GM19468 (cell line): ENCODE data around the gene OR10G7.

Experiments
- ATAC-seq: cut with Tn5 transposase; IDR thresholded peaks from one replicate; pipeline ENCODE4 v1.9.1; 2021; ENCODE audit warnings: mild to moderate bottlenecking, moderate library complexity, moderate number of reproducible peaks; ENCODE audit not compliant: unreplicated experiment; ENCODE audit errors: extremely low read depth

OR10G7 gene, protein sequence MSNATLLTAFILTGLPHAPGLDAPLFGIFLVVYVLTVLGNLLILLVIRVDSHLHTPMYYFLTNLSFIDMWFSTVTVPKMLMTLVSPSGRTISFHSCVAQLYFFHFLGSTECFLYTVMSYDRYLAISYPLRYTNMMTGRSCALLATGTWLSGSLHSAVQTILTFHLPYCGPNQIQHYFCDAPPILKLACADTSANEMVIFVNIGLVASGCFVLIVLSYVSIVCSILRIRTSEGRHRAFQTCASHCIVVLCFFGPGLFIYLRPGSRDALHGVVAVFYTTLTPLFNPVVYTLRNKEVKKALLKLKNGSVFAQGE

GRCh38 chr11:124041254-124041653 lies at the start of gene OR10G7:
OR10G7 (minus strand) TSS chr11:124041325; CDS start chr11:124039001, 2,324 bp downstream.
- no peak for ATAC-seq

- no peak for ATAC-seq
Observed at GRCh38 chr11:124085997-124086846, 45.1 kb upstream of the OR10G7 start.

DNA sequence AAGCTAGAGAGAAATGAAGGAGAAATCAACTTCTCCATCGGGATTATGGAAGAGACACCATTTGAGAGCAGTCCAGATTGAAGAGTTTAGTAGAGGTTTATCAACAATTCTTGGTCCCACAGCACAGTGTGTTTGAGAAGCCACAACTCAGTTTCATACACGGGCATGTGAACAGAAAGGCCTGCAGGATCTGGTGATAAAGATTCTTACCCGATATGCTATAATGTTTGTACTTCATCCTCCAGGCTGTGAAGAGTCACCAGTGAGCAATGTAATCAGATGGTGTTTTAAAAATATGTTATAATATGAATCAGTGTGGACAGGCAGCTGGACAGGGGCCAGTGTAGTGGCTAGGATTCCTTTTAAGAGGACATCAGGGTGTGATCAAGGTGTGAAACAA lies 44.5 kb upstream of the OR10G7 start:
- no peak for ATAC-seq

DNA sequence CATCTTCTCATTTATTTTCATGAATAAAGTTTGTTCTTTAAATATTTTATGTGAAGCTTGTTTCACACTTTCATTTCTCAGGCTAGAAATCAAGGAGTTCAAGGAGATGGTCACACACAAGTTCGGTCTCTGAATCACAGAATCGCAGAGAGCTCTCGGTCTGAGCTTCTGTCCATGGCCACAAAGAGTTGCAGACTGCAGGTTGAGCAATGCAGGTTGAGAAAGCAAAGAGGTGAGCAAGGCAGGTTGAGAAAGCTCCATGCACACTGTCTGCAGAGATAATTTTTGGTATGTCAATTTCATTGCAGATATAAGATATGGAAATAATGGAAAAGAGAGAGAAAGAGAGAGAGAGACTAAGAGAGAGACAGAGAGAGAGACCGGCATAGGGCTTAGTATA lies 41.2 kb upstream of the OR10G7 start:
- no peak for ATAC-seq

- ATAC-seq: no peak
Observed at GRCh38 chr11:124081483-124081882, 40.4 kb upstream of the OR10G7 start.

- no peak for ATAC-seq
Observed at GRCh38 chr11:124080327-124081001, 39.3 kb upstream of the OR10G7 start.

- no peak for ATAC-seq
Observed at GRCh38 chr11:124079631-124080326, 38.7 kb upstream of the OR10G7 start.

DNA sequence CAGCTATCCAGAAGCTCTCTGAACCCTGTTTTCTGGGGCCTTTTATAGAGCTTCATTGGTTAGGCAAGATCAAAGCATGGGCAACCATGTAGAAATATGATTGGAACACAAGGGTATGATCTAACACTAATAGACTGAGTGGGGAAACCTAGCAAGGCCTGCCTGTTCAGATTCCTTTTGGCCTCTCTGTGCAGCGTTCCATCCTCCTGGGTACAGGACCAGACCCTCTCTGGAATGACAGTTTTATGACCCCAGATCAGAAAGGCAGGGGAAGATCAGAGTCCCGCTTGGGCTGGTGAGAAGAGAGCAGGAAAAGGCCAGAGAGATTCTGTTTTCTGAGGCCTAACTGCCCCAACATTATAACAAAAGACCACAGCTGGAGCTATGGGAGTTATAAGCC lies 37.5 kb upstream of the OR10G7 start:
- ATAC-seq: no peak

DNA sequence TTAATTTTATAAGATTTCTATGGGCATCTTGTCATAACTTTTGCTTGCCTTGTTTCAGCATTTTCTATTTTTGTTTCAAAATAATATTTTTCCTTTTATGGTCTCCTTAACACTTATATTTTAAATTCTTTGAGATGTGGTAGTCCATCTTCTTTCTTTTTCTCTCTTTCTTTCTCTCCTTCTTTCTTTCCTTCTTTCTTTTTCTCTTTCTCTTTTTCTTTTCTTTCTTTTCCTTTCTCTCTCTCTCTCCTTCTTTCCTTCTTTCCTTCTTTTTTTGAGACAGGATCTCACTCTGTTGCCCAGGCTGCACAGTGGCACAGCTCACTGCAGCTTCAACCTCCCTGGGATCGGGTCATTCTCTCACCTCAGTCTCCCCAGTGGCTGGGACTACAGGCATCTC lies 36.1 kb upstream of the OR10G7 start:
- no peak for ATAC-seq

DNA sequence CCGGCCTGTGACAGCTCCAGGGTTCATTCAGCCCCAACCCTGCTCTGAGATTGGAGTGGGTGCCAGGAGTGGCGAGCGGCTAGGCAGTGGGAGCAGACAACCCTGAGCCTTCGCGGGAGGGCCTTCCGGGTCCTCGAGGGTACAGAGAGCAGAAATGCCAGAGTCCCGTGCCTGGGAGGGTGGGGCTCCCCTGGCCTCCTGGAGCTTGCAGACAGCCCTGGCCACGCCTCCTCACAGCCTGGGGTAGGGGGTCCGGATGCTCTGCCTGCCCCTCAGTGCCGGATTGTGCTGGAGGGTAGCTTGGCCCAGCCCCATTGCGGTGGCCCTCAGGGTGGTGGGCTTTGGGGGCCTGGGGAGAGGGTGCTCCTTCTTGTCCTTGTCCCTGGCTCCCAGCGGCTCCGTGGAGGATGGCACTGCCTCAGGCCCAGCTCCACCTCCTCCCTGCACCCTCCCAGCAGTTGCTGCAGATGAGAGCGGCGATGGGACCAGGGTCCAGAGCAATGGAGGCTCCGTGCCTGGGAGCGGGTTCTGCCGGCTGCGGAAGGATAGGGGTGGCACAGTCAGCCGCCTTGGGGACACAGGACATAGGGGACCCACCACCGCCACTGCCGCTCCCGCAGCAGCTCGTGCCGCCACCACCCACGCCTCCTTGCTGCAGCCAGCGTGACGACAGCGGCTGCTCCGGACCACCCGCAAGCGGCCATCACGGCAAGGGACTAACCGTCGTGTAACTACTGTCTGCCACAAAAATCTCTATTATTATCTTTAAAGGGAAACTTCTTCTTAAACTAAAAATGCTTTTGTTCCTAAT lies 34.9 kb upstream of the OR10G7 start:
- ATAC-seq: no peak

DNA sequence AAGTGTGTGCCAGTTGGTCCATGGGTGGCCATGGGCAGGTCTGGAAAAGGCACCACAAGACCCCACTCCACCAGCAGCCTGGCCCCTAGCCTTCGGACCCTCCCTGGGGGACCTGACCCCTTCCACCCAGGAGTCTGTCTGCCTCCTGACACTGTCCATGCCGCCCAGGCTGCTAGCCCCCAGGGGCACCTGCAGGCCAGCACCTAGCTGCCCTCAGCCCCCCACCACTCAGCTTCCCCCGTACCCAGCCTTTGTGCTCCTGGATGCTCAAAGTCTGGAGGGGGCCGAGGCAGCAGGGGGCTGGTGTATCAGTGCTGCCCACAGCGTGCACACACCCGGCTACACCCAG lies 34.3 kb upstream of the OR10G7 start:
- no peak for ATAC-seq

GRCh38 chr11:124074554-124074953 lies 33.4 kb upstream of the OR10G7 start:
- no peak for ATAC-seq

GRCh38 chr11:124072147-124072546 lies 31.0 kb upstream of the OR10G7 start:
- no peak for ATAC-seq

DNA sequence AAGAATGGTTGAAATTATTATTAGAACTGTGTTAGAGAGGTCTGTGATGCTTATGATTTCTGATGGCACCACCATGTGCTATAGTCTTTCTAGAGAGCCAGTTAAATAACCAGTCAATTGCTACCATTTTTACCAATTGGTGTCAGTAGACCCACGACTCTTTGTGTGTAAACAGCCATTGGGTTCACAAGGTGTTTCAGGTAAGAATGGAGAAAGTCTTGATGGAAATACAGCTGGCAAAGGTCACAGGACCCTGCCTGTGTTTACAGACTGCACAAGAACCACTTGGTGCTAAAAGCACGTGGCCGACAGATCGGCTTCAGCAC lies 30.5 kb upstream of the OR10G7 start:
- ATAC-seq: no peak

DNA sequence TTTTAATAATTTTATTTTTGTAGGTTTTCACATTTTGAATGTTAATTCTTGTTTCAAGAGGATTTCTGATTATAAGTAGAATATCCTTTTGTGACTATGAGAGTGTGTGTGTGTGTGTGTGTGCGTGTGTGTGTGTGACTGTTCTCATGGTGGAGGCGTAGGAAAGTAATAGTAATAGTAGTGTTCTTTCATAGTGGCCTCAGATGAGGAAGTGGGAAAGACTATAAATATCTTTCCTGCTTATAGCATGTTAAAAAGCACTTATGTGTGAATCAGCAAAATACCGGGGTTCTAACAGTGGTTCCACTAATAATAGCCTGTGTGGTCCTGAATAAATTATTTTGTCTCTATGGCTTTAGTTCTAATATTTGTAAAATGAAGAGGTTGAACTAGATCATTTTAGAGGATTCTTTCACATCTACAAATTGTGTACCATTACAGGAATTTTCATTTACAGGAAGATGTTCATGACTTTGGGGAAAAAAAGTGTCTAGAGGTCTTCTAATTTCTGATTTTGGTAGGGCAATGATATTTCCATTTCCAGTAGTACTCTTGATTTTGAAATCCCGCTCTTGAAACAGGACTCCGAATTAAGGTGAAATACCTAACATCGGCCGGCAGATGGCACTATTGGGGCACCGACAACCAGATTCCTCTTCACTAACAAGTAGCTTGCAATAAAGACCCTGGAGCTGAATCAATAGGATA lies 29.9 kb upstream of the OR10G7 start:
- peak; percentile 73 for ATAC-seq

DNA sequence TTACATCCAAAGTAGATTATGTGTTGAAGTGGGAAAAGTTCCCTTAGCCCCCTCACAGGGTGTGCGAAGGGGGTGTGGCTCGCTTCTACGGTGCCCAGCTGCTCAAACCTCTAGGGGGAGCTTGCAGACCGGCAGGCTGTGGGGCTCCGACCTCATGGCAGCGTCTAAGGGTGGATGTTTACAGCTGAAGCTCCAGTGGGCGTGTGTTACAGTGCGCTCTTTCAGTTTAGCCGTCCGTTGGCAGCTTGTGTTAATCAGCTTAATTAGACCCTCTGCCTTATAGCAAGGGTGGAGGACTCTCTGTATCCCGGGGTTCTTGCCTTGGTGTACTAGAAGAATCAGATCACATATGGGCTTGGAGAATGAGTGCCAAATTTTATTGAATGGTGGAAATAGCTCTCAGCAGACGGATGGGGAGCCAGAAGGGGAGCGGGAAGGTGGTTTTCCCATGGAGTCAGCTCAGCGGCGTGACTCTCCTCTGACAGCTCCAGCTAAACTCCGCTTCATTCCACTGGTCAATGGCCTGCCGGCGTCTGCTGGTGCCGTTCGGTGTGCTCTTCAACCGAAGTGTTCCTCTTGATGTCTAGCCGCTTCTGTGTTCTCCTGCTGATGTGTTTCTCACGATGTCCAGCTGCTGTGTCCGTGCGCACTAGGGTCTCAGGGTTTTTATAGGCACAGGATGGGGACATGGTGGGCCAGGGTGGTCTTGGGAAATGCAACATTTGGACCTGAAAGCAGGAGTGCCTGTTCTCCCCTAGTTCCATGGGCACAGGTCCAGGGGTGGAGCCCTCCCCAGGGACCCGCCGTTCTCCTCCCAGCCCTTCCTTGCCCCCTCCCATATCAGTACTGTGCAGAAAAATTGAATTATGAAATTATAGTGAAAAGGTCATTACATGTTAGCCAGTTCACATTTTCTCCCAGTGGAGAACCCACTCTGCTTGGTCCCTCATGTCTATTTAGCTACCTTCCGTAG lies 28.6 kb upstream of the OR10G7 start:
- peak; percentile 73 for ATAC-seq

GRCh38 chr11:124068601-124069110 lies 27.5 kb upstream of the OR10G7 start:
- no peak for ATAC-seq

DNA sequence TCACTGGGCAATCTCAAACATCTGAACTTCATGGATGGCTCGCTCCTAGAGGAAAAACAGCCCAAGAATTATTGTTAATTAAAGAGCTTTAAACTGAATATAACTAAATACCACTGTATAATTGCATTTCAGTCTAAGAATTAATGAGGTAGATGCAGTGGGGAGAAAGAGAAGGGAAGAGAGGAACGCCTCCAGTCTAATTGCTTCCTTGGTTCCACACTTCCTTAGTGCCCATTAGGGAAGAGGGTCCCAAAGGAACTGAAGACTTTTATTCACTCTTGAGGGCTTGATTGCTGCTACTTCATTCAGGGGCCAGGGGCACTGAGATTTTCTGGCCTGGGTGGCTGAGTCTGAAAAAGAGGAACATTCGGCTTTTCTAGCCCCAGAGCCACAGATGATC lies 11.8 kb upstream of the OR10G7 start:
- no peak for ATAC-seq
